Jurkat, Clone E6-1 (cell line): Measurements from ENCODE around the gene MRPL27.

Experiments used
- DNase-seq: peaks from one replicate; pipeline ENCODE4 v3.0.0-alpha.2; 2011; ENCODE audit warnings: low read depth, low spot score
- H3K4me3 ChIP-seq: 2 replicates; pipeline ENCODE4 v1.5.1; 2011; ENCODE audit warnings: mild to moderate bottlenecking, low read length, control low read depth, moderate library complexity

Gene MRPL27

GRCh38 chr17:50328363-50329325 is 44.3 kb downstream of the MRPL27 start:
- H3K4me3 ChIP-seq, result no peak overlapping the region
- DNase-seq, result no peak

- DNase-seq, result no peak
- no peak overlapping the region for H3K4me3 ChIP-seq
Measured at GRCh38 chr17:50326831-50327364, 46.1 kb downstream of the MRPL27 start.

- DNase-seq, result no peak
- no peak overlapping the region for H3K4me3 ChIP-seq
Measured at GRCh38 chr17:50325906-50326305, 47.1 kb downstream of the MRPL27 start.

GRCh38 chr17:50323060-50323459 is 49.9 kb downstream of the MRPL27 start:
- no peak for DNase-seq
- H3K4me3 ChIP-seq, result no peak overlapping the region

GRCh38 chr17:50322271-50322670 is 50.7 kb downstream of the MRPL27 start:
- H3K4me3 ChIP-seq, result no peak overlapping the region
- DNase-seq, result no peak

- H3K4me3 ChIP-seq, result no peak overlapping the region
- no peak for DNase-seq
Measured at GRCh38 chr17:50319306-50320004, 53.5 kb downstream of the MRPL27 start.

GRCh38 chr17:50318501-50319285 is 54.3 kb downstream of the MRPL27 start:
- no peak for DNase-seq
- no peak overlapping the region for H3K4me3 ChIP-seq
